GM19395 (cell line): ENCODE results near the gene DNAH17.

Experiments used
- ATAC-seq: cut with Tn5 transposase; IDR thresholded peaks from one replicate; pipeline ENCODE4 v1.9.1; 2021; ENCODE audit warnings: mild to moderate bottlenecking, moderate library complexity; ENCODE audit not compliant: unreplicated experiment

Gene DNAH17, protein sequence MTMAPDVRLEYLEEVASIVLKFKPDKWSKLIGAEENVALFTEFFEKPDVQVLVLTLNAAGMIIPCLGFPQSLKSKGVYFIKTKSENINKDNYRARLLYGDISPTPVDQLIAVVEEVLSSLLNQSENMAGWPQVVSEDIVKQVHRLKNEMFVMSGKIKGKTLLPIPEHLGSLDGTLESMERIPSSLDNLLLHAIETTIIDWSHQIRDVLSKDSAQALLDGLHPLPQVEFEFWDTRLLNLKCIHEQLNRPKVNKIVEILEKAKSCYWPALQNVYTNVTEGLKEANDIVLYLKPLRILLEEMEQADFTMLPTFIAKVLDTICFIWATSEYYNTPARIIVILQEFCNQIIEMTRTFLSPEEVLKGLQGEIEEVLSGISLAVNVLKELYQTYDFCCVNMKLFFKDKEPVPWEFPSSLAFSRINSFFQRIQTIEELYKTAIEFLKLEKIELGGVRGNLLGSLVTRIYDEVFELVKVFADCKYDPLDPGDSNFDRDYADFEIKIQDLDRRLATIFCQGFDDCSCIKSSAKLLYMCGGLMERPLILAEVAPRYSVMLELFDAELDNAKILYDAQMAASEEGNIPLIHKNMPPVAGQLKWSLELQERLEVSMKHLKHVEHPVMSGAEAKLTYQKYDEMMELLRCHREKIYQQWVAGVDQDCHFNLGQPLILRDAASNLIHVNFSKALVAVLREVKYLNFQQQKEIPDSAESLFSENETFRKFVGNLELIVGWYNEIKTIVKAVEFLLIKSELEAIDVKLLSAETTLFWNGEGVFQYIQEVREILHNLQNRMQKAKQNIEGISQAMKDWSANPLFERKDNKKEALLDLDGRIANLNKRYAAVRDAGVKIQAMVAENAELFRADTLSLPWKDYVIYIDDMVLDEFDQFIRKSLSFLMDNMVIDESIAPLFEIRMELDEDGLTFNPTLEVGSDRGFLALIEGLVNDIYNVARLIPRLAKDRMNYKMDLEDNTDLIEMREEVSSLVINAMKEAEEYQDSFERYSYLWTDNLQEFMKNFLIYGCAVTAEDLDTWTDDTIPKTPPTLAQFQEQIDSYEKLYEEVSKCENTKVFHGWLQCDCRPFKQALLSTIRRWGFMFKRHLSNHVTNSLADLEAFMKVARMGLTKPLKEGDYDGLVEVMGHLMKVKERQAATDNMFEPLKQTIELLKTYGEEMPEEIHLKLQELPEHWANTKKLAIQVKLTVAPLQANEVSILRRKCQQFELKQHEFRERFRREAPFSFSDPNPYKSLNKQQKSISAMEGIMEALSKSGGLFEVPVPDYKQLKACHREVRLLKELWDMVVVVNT (N-terminal part only)

DNA sequence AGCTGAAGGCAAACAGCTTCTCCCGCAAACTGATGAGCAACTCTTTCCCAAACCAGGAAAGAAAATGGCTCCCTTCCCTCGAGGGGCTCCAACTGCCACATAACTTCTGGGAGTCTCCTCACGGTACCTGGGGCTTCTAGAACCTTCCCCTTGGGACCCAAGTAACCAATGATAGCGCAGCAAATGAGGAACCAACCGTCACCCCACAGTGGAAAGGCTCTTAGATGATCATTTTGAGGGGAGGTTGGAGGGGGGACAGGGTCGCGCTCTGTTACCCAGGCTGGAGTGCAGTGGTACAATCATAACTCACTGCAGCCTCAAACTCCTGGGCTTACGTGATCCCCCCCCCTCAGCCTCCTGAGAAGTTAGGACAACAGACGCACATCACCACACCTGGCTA is at the start of gene DNAH17:
TSS of gene DNAH17 (minus strand) at position 101 of the 400 bp plus-strand sequence. CDS start 2,339 bp downstream, outside the sequence.
- no peak for ATAC-seq

DNA sequence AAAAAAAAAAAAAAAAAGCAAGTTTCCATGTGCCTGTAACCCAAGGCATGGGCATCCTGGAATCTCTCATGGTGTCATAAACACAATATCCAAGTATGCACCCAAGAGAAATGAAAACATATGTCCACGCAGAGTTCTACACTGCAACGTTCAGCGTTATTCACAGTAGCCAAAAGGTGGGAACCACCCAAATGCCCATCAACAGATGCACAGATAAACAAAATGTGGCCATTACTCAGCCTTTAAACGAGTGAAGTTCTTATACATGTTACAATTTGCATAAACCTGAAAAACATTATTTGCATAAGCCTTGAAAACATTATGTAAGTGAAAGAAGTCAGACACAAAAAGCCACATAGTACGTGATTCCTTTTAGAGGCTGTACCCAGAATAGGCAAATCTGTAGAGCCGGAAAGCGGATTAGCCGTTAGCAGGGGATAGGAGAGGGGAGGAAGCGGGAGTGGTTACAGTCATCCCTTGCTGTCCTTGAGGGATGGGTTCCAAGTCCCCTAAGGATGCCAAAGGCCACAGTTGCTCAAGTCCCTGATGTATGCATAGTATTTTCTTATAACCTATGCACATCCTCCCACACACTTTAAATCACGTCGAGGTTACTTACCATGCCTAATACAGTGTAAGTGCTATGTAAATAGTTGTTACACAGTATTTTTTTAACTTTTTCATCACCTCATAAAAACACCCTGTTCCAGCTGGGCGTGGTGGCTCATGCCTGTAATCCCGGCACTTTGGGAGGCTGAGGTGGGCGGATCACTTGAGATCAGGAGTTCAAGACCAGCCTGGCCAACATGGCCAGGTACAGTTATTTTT is 47.3 kb upstream of the DNAH17 start:
- no peak for ATAC-seq

DNA sequence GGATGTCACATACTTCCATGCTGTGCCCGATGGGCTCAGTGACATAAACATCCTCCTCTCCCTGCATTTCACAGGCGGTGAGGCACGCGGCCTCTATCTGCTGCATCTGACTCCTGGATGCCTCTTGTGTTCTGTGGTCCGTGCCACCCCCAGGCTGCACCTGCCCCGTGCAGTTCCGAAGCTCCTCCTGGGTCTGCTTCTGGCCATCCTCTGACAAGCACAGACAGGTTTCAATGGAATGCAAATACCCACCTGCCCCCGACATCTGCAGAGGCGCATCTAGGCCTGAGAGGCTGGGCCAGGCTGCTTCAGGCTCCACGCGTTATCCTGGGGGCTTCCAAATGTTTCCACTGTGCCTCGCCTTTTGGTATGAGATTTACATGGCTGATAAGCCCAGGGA is 46.3 kb upstream of the DNAH17 start:
- ATAC-seq = no peak

DNA sequence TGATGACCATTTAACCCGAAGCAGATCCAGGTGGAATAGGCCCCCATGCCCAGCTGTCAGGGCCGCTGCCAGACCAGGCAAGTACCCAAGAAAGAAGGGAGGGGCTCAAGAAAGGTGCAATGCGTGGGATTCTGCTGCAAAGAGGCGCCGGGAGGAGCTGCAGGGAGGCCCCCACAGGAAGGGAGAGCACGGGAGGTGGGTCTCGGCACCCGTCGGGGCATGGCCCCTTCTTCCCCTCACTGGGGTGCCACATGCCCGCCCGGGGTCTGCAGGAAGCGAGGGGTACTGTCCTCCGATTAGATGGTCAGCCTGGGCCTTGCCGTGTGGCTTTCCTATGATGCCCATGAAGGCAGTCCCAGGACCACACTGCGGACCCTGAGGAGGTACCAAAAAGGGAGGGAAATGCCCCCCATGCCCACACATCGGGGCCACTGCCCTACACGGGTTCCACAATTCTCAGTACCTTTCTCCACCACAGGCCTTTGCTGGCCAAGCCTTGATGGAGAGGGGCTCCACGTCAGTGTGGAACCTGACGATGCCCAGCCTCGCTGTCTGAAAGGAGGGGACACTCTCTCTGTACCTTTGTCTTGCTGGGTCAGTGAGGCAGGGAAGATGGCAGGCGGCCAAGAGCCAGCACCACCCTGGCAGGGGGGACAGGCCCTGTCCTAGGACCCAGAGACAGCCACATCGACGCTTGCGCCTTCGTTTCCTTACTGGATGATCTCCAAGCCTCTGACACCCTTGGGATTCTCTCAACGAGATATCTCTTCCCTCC is 45.5 kb upstream of the DNAH17 start:
- no peak for ATAC-seq

DNA sequence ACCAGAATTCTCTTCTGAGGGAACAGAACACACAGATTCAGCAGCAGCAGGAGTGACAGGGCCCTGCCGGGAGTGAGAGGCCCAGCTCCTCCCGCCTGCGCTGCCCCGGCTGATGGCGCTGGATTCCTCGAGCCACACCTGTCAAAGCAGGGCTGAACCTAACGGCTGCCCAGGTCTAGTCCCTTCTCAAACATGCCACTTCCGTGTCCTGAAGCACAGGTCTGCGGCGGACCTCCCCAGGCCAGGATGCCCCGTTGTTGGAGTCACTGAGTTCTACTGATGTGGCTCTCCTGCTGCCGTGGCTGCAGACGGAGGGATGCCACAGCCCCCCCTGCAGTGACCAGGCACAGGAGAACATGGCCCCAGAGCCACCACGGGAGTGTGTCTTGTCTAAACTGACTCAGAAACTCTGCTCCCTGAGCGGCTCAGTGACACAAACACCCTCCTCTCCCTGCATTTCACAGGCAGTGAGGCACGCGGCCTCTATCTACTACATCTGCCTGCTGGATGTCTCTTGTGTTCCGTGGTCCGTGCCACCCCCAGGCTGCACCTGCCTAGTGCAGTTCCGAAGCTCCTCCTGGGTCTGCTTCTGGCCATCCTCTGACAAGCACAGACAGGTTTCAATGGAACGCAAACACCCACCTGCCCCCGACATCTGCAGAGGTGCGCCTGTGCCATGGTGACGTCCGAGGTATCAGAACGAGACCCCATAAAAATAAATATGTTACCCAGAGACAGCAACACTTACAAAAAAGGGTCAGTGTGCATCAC is 44.7 kb upstream of the DNAH17 start:
- no peak for ATAC-seq

DNA sequence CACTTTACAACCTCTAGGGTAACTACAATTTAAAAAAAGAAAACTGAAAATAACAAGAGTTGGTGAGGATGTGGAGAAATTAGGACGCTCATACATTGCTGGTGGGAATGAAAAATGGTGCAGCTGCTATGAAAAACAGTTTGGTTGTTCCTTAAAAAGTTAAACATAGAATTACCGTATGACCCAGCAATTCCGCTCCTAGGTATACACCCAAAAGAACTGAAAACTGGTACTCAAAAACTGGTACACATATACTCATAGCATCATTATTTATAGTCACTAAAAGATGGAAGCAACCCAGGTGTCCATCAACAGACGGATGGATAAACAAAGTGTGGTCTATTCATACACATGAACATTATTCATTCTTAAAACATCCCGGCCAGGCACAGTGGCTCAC is 42.9 kb upstream of the DNAH17 start:
- no peak for ATAC-seq

DNA sequence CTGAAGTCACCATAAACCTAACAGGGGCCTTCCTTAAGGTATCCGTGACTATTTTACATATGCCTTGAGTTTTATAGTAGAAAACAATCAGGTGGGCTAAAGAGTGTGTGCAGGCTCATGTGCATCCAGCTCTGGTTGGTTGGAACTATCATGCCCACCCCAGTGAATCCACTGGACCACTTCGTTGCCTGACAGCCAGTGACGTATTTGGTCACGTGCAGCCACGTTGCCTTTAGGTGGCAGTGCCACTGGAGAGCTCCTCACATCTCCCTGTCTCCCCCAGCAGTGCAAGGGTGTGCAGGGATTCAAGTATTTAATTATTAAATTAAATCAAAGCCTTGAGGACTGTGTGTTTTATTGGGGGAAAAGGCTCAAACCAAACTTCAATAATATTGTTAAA is 42.1 kb upstream of the DNAH17 start:
- no peak for ATAC-seq

DNA sequence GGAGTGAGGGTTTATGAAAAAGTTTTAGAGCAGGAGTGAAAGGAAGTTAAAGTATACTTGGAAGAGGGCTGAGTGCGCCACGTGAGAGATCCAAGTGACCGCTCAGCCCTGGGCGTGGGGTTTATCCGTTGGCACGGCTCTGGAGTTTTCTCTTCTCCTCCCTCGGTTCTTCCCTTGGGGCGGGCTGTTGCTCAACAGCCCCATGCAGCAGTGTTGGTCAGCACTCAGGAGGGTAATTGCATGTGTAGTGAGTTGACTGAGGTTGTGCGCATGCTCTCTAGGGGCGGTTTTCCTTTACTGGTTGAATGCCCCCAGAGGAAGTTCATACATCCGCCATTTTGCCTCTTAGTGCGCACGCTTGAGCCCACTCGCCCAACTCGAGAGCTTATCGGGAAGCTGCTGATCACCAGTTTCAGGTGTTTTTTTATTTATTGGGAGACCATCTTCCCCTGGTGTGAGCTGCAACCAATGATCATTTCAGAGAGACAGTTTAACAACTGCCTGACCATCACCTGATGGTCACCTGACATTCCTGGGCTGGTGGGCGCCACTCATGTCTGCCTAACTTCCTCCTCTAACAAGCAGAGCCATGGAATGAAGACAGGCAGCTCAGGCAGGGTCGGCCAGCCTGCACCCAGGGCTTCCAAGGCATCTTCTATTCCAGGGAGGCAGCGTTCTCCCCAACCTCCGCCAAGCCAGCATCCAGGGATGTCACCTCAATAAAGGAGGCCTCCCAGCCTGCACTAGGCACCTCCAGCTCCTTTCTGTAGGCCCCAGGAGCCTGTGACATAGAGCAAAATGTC is 41.3 kb upstream of the DNAH17 start:
- no peak for ATAC-seq

DNA sequence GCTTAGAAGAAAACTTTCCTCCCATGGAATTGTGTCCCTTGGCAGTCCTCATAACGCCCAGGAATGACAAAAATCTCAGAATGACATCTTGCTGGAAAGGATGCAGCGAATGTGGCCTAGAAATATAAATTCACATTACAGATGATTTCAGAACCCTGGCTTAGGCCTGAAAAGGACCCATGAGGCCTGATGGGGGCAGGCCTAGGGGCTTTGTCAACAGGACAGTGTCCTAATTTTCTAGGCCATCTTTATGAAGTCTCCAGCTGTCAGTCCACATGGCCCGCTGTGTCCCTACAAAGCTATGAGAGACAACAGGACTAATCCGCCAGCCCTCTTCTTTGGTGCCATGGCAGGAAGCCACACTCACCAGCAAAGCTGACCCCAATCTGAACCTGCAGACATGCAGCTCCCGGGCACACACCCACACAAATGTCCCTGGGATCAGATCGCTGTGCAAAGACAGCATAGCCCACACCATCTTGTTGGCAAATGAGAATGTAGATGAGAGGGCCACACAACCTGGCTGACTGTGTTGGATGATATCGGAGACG is 40.4 kb upstream of the DNAH17 start:
- ATAC-seq = no peak

DNA sequence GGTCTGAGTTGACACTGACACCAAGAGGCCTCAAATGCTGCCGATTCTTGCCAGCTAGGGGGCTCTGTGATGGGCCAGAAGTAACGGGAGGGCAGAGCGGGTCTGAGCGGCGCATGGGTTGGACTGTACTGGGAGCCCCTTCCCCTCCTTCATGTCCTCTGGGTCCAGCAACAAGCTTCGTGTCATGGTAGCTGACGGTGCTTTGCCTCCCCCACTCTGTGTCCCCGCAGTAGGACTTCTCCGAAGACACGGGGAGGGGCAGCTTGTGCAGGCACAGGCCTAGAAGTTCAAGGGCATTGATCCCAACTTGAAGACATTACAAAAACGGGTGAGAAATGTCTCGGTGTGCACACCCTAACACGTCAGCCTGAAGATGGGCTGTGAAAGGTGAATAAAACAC is 39.8 kb upstream of the DNAH17 start:
- ATAC-seq = no peak

DNA sequence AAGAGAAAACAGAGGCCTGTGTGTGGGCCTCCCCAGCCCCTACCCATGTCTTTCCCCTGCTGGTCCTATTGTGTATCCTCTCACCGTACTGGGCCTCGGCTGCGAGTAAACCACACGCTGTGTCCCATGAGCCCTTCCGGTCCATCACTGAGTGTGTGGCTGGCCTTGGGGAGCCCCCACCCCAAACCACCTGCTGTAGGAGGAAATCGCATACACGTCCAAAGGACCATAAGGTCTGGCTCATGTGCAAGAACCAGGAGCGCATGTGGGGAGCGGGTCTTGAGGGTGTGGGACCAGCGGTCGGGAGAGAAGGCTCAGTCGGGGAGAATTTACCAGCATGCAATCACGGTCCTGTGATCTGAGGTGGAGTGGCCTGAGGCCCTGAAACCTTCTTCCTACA is 38.4 kb upstream of the DNAH17 start:
- no peak for ATAC-seq

DNA sequence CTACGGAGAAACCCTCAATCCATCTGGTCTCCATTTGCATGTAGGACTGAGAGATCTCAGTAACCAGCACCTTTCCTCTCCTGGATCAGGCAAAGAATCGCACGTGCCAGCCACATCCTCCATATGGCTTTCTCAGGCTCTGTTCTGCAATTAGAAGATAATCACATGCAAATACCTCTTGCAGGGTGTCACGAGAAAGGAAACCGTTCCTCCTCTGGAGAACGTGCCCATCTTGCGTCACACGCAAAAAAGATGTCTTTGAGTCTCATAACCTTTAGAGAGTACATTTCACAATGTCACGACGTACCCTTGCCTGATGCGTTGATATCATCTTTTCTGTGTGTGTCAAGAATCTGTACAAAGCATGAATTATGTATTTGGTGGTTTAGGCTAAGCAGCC is 36.2 kb upstream of the DNAH17 start:
- no peak for ATAC-seq

DNA sequence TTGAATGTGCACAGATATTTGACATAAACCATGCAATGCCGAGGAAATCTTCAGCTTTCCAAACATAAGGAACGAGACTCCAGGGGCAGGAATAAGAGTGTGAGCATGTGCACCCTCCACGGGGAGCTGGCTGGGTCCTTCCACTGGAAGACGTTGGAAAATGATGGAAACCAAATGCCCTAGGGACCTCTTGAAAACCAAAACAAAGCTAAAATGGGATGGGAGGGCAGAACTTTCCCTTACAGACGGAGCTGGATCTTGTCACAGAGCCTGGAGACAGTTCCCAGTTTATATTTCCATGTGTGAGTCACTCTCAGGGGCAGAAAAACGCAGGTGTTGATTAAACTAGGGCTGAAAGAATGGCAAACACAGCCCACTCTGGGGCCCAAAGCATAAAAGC is 34.4 kb upstream of the DNAH17 start:
- ATAC-seq = no peak

DNA sequence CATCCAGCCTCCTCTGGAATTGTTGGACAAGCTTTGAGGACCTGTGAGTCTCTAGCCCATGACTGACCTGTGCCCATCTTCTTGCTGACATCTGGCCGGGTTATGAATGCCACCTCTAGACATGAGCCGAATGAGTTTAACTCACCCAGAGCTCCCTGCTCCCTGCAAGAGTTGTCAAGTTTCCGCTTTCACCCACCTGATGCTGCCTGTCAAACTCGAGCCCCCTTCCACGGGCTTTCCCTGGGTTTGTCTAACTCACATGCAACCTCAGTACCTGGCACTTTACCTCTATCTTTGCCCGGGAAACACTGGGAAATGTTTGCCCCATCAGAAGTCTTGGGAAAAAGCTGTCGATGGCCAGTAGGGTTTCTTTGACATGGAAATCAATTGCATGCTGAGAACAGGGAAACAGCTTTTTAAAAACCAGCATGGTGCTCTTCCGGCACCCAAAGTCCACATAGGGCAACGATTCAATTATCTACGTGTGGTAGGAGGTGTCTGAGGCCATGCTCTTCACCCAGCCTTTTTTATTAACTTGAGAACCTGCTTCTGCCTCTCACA is 33.8 kb upstream of the DNAH17 start:
- no peak for ATAC-seq

DNA sequence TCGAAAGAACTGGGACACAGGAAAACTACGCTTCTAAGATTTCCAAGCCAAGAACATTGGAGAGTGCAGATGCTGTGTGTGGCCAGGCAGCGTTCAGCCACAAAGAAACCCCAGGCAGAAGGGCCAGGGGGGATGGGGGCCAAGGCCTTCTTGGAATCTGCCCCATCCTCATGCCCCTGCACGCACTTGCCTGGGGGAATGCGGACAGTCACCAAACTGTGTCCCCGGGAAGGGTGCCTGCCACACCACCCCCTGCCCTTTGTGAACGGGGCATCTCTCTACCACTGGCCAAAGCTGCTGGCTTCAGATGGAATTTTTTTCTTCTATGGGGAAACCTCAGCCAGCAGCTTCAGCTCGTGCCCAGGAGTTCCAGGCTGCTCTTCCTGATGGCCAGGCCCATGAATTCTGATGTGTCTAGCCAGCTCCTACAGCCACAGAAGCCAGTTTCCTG is 32.0 kb upstream of the DNAH17 start:
- no peak for ATAC-seq

DNA sequence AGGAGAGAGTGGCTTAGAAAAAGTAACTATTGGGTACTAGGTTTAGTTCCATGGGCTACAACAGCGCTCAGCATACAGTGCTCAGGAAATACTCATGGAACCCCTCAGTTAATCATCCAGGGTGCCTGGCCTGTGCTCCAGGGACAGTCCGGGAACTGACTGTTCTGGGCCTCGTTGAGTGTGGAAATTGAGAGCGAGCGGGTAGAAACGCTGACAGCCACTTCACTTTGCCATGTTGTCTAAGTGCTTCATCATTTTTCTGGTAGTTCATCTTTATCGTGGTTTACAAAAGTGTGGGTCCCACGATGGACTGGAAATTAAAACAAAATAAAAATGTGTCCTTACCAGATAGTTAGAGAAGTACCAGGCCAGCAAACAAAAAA is 31.6 kb upstream of the DNAH17 start:
- no peak for ATAC-seq

DNA sequence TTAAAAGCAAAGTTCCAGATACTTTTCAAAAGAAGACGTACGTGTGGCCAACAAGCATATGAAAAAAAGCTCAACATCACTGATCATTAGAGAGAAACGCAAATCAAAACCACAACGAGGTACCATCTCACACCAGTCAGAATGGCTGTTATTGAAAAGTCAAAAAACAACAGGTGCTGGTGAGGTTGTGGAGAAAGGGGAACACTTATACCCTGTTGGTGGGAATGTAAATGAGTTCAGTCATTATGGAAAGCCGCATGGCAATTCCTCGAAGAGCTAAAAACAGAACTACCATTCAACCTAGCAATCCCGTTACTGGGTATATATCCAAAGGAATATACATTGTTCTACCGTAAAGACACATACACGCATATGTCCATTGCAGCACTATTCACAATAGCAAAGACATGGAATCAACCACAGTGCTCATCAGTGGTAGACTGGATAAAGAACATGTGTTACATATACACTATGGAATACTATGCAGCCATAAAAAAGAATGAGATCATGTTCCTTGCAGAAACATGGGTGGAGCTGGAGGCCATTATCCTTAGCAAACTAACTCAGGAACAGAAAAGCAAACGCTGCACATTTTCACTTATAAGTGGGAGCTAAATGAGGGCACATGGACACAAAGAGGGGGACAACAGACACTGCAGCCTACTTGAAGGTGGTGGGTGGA is 31.1 kb upstream of the DNAH17 start:
- ATAC-seq = no peak
